AG09309 (cell line): ENCODE data around the gene ADAM11.

Source experiments
- DNase-seq: peaks from one replicate; pipeline ENCODE4 v3.0.0-alpha.2; 2010; ENCODE audit warnings: low read depth
- H3K4me3 ChIP-seq: 2 replicates; pipeline ENCODE4 v1.5.1; 2011; ENCODE audit warnings: mild to moderate bottlenecking, low read depth, low read length, moderate library complexity; ENCODE audit not compliant: control insufficient read depth
- TF ChIP-seq, protein P1 (sequence below): IDR thresholded peaks from 2 replicates; pipeline ENCODE4 v1.5.1; 2011; ENCODE audit warnings: mild to moderate bottlenecking, low read depth, low read length, inconsistent platforms; ENCODE audit not compliant: insufficient read depth, control insufficient read depth; ENCODE audit errors: missing control alignments

ADAM11 gene

DNA sequence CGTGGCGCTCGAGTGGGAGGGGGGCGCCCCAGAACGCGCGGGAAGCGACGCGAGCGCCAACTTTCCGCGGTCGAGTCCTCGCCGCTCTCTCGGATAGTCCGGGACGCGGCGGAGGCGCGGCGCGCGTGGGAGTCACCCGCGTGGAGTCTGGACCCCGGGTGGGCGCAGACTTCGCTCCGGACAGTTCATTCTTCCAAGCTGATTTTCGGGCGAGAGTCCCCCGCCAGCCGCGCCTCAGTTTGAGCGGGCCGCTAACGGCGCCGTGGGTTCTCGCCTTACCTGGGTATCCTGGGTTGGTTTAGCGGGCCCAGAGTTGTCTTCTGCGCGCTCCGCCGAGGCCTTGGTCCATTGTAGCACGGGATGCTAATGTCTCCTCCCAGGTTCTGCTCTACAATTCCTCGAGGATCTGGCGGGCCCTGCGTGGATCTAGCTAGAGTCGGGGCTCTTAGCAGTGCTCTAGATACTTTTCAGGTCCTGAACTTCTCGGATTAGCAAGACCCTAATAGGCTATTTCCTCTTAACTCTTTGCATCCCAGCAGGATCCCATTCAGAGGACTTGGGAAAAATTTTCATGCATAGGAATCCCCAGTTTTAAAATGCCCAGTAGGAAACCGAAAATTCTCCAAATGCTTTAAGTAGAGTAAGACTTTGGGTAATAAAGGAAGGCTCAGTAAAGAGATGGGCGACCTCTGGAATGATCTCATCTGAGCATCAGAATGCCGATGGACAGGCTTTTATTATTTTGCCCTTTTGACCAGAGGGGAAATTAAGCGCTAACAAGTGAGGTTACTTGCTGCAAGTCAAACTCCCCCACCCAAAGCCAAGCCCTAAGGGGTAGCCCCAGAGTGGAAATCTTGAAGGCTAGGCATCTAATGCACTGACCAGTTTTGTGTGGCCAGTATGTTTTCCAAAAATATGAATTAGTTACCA is 71.8 kb downstream of the ADAM11 start:
- TF ChIP-seq, protein P1, sequence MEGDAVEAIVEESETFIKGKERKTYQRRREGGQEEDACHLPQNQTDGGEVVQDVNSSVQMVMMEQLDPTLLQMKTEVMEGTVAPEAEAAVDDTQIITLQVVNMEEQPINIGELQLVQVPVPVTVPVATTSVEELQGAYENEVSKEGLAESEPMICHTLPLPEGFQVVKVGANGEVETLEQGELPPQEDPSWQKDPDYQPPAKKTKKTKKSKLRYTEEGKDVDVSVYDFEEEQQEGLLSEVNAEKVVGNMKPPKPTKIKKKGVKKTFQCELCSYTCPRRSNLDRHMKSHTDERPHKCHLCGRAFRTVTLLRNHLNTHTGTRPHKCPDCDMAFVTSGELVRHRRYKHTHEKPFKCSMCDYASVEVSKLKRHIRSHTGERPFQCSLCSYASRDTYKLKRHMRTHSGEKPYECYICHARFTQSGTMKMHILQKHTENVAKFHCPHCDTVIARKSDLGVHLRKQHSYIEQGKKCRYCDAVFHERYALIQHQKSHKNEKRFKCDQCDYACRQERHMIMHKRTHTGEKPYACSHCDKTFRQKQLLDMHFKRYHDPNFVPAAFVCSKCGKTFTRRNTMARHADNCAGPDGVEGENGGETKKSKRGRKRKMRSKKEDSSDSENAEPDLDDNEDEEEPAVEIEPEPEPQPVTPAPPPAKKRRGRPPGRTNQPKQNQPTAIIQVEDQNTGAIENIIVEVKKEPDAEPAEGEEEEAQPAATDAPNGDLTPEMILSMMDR: no peak
- no peak for DNase-seq
- peak overlapping the region; percentile 62 for H3K4me3 ChIP-seq

- DNase-seq: no peak
- no peak overlapping the region for H3K4me3 ChIP-seq
- TF ChIP-seq, protein P1: no peak
These were observed 72.6 kb downstream of the ADAM11 start for GRCh38 chr17:44831371-44831770.
